ENCODE results near the gene TNFRSF17. TPM values are rescaled to one million over a fixed set of nuclear protein-coding genes. Genes with fewer than 3 reads are reported as not detected.
A peak's percentile ranks its signal among the peaks of the same experiment; 100 is the strongest.

Gene TNFRSF17
- total and polyA plus RNA-seq, 2 of the 13 experiments (the other 11 are each of a cell fraction or from before 2014, with no cell fraction given): not detected

DNA sequence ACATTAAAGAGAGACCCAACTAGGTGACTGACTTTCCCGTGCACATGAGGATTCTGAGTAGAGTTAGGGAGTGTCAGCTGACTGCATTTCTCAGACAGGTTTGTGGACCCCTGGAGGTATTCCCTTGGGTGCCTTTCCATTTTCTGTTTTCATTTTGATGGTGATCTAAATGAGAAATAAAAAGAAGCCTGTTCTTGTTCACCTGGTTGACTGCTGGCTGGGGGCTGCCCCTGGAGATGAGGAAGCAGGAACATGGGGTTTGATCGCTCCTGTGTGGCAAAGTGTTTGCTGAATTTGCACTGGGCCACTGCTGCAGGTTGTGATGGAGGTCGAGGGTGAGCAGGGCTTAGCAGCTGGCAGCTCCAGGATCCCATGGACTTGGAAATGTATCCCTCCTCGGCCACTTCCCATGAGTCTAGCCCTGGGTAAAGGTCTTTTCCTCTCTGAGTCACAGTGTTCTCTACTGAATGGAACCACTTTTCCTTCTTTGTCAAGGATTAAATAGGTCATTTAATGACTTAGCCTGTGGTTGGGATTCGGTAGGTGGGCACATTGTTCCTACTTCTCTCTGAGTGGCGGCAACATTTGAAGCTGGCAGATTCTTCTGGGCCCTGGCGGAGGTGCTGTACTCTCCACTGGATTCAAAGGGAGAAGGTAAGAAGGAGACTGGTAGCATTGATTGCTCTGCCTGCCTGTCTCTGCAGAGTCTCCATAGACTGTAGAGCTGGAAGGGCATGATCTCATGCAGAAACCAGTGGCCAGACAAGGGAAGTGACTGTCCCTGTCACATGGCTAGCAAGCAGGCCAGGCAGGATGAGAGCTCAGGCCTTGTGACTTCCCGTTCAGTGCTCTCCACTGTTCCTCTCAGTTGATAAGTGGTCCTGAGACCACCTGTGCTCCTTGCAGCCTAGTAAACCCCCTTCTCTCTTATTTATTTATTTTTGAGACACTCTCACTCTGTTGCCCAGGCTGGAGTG, 29.4 kb downstream of the TNFRSF17 start (continued):
- TF ChIP-seq, protein P1, sequence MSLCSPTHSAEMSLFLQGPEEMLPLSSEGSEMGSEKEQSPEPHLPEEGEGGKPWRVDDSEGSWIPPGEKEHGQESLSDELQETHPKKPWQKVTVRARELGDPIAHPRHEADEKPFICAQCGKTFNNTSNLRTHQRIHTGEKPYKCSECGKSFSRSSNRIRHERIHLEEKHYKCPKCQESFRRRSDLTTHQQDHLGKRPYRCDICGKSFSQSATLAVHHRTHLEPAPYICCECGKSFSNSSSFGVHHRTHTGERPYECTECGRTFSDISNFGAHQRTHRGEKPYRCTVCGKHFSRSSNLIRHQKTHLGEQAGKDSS (CRISPR knock-in tag; IDR thresholded peaks at IDR 0.05; ENCODE audit: borderline replicate concordance, low read depth): 0 out of 2 replicates have a peak, but pooled peaks have one; percentile 31
- TF ChIP-seq, protein P2, sequence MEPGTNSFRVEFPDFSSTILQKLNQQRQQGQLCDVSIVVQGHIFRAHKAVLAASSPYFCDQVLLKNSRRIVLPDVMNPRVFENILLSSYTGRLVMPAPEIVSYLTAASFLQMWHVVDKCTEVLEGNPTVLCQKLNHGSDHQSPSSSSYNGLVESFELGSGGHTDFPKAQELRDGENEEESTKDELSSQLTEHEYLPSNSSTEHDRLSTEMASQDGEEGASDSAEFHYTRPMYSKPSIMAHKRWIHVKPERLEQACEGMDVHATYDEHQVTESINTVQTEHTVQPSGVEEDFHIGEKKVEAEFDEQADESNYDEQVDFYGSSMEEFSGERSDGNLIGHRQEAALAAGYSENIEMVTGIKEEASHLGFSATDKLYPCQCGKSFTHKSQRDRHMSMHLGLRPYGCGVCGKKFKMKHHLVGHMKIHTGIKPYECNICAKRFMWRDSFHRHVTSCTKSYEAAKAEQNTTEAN (CRISPR knock-in tag; conservative IDR thresholded peaks at IDR 0.05): no peak
- TF ChIP-seq, protein P3, sequence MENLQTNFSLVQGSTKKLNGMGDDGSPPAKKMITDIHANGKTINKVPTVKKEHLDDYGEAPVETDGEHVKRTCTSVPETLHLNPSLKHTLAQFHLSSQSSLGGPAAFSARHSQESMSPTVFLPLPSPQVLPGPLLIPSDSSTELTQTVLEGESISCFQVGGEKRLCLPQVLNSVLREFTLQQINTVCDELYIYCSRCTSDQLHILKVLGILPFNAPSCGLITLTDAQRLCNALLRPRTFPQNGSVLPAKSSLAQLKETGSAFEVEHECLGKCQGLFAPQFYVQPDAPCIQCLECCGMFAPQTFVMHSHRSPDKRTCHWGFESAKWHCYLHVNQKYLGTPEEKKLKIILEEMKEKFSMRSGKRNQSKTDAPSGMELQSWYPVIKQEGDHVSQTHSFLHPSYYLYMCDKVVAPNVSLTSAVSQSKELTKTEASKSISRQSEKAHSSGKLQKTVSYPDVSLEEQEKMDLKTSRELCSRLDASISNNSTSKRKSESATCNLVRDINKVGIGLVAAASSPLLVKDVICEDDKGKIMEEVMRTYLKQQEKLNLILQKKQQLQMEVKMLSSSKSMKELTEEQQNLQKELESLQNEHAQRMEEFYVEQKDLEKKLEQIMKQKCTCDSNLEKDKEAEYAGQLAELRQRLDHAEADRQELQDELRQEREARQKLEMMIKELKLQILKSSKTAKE (CRISPR knock-in tag; IDR thresholded peaks at IDR 0.05; ENCODE audit: borderline replicate concordance): no peak
- TF ChIP-seq ZNF136 (CRISPR knock-in tag; IDR thresholded peaks at IDR 0.05; ENCODE audit: low read depth) (no peak), RAD21 (CRISPR knock-in tag; IDR thresholded peaks at IDR 0.05) (no peak), NCOA5 (CRISPR knock-in tag; IDR thresholded peaks at IDR 0.05) (no peak)

Data from HepG2 (cell line).